ENCODE data around the gene ANO1.

DNA sequence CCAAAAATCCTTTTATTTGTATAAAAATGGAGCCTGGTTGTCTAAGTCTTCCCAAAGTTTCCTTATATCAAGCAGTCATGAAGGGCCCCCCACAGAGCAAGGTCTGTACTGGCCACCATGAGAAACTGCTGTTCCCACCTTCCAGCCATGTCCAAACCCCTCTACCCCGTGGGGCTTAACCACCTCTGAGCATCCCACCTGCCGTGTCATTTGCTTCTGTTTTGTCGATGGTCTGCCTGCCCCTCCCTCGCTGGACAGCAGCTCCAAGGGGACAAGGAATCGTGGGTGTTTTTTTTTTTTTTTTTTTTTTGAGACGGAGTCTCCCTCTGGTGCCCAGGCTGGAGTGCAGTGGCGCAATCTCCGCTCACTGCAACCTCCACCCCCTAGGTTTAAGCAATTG lies 11.1 kb upstream of the ANO1 start:
- no peak for TF ChIP-seq ZFX (IDR thresholded peaks at IDR 0.05; ENCODE audit: borderline replicate concordance)
- TF ChIP-seq, protein P1, sequence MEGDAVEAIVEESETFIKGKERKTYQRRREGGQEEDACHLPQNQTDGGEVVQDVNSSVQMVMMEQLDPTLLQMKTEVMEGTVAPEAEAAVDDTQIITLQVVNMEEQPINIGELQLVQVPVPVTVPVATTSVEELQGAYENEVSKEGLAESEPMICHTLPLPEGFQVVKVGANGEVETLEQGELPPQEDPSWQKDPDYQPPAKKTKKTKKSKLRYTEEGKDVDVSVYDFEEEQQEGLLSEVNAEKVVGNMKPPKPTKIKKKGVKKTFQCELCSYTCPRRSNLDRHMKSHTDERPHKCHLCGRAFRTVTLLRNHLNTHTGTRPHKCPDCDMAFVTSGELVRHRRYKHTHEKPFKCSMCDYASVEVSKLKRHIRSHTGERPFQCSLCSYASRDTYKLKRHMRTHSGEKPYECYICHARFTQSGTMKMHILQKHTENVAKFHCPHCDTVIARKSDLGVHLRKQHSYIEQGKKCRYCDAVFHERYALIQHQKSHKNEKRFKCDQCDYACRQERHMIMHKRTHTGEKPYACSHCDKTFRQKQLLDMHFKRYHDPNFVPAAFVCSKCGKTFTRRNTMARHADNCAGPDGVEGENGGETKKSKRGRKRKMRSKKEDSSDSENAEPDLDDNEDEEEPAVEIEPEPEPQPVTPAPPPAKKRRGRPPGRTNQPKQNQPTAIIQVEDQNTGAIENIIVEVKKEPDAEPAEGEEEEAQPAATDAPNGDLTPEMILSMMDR (IDR thresholded peaks at IDR 0.05), result no peak
